VCaP (cell line): ENCODE results near the gene GIT1.

Experiments
- H3K27ac ChIP-seq: fragments of 450-650 bp; 2 replicates; pipeline ENCODE4 v1.5.1; 2017
- TF ChIP-seq, protein P1 (sequence below): fragments of 450-650 bp; conservative IDR thresholded peaks from 2 replicates; pipeline ENCODE4 v1.5.1; 2017; ENCODE audit warnings: mild to moderate bottlenecking, moderate library complexity

Gene GIT1, protein sequence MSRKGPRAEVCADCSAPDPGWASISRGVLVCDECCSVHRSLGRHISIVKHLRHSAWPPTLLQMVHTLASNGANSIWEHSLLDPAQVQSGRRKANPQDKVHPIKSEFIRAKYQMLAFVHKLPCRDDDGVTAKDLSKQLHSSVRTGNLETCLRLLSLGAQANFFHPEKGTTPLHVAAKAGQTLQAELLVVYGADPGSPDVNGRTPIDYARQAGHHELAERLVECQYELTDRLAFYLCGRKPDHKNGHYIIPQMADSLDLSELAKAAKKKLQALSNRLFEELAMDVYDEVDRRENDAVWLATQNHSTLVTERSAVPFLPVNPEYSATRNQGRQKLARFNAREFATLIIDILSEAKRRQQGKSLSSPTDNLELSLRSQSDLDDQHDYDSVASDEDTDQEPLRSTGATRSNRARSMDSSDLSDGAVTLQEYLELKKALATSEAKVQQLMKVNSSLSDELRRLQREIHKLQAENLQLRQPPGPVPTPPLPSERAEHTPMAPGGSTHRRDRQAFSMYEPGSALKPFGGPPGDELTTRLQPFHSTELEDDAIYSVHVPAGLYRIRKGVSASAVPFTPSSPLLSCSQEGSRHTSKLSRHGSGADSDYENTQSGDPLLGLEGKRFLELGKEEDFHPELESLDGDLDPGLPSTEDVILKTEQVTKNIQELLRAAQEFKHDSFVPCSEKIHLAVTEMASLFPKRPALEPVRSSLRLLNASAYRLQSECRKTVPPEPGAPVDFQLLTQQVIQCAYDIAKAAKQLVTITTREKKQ

DNA sequence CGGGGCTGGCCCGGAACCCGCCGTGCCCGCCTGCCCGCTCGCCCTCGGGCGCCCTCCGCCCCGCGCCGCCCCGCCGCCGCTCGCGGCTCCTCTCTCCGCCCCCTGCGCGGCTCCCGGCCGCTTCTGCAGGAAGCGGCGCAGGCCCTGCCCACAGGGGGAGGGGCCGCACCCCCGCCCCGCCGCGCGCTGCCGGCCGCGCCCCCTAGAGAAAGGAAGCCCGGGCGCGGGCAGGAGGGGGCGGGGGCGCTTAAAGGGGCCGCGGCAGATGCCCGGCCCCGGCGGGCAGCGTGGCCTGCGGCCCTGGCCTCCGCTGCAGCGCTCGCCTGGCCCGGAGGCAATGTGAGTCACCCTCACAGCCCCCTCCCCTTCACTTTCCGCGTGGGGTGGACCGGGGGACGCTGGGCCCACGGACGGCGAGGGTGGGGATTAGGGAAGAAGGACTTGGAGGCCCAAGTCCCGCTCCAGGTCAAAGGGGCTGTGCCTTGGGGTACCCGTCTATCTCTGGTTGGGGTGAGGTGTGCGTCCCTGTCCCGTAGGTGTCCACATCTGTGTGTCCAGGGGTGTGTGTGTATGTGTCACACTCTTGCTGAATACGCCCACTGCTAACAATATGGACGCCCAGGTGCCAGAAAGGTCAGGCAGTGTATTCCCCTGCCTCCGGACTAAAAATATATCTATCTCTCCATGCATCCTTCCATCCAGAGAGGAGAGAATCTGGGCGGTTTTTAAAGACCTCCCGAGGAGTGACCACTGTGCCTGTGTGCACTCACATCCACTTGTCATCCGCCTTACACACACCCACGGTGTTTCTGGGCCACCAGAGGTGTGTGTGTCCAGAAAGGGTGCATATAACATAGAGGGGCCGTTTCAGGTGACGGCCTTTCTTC, at the start of gene GIT1:
TSS of gene GIT1 (minus strand) at position 125 of the 887 bp plus-strand sequence. CDS start 270 bp downstream, outside the sequence.
- H3K27ac ChIP-seq: peak within 1 kb of the TSS; percentile 98
- TF ChIP-seq, protein P1, sequence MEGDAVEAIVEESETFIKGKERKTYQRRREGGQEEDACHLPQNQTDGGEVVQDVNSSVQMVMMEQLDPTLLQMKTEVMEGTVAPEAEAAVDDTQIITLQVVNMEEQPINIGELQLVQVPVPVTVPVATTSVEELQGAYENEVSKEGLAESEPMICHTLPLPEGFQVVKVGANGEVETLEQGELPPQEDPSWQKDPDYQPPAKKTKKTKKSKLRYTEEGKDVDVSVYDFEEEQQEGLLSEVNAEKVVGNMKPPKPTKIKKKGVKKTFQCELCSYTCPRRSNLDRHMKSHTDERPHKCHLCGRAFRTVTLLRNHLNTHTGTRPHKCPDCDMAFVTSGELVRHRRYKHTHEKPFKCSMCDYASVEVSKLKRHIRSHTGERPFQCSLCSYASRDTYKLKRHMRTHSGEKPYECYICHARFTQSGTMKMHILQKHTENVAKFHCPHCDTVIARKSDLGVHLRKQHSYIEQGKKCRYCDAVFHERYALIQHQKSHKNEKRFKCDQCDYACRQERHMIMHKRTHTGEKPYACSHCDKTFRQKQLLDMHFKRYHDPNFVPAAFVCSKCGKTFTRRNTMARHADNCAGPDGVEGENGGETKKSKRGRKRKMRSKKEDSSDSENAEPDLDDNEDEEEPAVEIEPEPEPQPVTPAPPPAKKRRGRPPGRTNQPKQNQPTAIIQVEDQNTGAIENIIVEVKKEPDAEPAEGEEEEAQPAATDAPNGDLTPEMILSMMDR: no peak; the same call in 1 of the 2 replicates

DNA sequence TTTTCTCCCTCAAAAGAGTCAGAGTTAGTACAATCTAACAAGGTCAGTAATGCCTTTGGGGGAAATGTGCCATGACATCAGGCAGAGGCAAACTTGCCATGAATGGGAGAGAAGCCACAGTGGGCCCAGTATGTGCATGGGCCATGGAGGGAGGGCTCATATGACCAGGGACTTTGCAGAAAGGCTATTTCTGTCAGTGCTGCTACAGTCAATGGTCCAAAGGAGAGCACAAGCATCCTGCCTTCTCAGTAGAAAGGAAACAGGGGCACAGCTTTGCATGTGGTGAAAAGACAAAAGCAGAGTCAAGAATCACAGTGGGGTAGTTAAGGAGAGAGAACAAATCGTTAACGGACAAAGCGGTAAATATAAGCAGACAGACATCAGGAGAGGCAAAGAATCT, 44.4 kb upstream of the GIT1 start:
- TF ChIP-seq, protein P1: no peak
- H3K27ac ChIP-seq: no peak overlapping the region

DNA sequence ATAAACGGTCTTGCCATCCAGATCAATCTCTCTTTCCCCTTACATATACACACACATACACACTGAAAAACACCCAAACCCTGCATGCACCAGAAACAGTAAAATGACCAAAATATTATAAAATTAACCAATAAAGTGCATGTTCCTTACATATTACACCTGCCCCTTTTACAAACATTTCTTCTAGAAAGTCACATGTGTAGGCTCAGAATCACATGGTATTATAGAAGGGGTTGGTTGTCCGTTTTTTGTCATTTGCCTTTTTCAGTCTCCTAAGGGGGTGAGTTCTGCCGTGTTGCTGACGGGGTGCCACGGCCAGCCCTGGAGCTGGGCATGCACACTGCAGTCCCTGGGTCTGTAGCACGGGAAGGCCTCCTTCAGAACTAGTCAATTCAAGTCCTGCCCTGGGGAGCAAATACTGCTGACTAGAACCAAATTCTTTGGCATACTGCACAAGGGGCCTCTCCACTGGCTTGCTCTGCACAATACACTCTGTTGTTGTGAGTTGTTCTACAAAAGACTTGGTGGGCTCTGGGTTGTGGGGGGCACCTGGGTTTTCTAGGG, 41.3 kb upstream of the GIT1 start:
- TF ChIP-seq, protein P1: no peak
- H3K27ac ChIP-seq: no peak overlapping the region; the same call in 1 of the 2 replicates

DNA sequence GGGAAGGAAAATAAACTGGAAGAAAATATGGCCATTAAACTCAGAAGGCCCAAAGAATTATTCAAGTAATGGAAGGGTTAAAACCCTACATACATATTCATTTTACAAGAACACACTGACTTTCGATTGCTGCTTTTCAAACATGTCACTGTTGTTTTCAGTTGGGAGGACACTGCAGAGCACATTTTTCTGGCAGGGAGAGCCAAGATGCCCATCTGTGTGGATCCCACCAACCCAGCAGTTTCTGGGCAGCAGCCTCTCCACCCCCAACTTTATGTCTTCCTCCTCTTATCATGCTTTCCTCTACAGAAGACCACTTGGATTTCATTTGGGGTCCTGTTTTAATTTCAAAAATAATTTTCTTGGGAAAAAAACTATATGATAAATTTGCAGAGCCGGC, 40.4 kb upstream of the GIT1 start:
- H3K27ac ChIP-seq: peak overlapping the region; percentile 67
- TF ChIP-seq, protein P1: no peak

DNA sequence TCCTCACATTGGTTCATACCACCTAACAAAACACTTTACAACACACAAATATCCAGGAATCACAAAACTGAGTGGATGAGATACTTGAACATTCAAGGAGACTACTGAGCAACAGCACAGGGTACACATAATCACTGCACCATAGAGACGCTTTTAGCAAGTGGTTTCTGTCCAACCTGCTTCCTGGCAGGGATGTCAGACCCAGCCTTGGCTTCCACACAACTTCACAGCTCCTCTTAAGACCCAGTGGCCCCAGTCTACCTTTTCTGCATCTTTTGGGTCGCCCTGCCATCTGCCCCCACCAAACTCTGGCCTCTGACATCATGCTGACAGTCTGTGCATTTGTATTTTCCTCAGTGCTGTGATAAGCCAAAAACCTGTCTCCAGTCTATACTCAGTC, 39.2 kb upstream of the GIT1 start:
- TF ChIP-seq, protein P1: no peak
- H3K27ac ChIP-seq: peak overlapping the region; percentile 67

DNA sequence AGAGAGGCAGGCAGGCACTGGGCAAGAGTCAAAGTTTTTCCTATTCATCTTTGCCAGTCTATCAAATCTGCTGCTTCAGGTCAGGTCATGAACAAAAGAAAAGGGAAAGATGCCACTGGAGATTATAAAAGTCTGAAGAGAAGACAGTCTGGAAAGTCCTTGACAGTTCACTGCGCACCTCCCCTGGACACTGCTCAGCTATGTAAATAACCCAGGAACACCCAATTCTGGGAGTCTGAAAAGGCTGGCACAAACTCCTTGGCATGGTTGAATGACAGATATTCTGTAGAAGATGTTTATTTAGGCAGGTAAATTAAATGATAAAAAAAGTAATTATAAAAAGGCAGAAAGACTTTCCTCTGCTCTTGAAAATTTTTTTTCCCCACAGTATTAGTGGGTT, 38.5 kb upstream of the GIT1 start:
- H3K27ac ChIP-seq: peak overlapping the region; percentile 67

More for the DNA sequence above, 38.5 kb upstream of the GIT1 start:
- TF ChIP-seq, protein P1: no peak
